ENCODE measurements around the gene HRAS. TPM values are rescaled to one million over a fixed set of nuclear protein-coding genes. Genes with fewer than 3 reads are reported as not detected.

The HRAS gene
- total and polyA plus RNA-seq, 2 donors (not counting 1 experiment from before 2014, with no cell fraction given) = 63.5 to 86.0 TPM

DNA sequence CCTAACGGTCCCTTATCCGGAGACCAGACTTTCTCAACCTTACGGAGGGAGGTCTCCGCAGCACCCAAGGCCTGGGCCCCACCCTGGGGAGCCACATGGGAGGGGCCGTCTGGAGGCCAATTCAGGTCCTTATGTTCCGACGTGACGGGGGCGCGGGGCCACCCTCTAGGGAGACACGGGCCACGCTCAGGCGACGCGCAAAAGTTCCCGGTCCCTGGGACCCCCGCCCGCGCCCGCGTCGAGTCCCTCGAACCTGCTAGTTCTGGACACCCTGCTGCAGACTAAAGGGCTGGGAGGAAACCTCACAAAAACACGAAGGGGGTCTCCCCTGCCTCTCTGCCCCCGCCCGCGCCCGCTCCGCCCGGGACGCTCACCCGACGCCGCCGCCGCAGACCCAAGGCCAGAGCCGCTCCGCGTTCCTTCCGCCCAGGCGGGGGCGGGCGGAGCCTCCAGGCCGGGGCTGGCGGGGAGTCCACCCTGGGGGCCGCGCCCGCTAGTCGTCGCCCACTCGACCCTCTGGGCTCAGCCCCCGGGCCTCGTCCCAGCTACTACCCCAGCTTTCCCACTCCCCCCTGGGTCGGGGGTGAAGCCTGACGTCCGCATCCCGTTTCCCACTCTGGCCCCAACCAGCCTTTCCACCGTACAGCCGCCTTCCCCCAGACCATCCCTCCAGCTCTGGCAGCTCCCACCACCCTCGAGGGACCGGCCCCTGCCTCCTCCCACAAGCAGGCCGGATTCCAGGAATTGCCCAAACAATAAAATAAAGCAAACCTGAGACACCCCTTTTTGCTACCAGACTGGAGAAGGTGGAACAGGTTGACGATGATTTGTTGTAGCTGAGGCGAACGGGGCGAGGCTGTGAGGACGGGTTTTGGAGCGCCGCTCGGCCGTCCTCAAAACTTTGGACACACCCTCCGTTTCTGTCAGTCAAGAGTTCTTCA lies 31.1 kb downstream of the HRAS start:
- peaks cover 46% of the 10 kb centered on the region for H3K79me2 ChIP-seq (ENCODE audit: control insufficient read depth, insufficient read depth, low read length)
- H4K20me1 ChIP-seq (ENCODE audit: control insufficient read depth, insufficient read depth, low read length, poor library complexity, severe bottlenecking) = peaks cover 54% of the 10 kb centered on the region
- peak overlapping the region; percentile 71 for H3K4me3 Mint-ChIP-seq
- H3K9me3 Mint-ChIP-seq (ENCODE audit: insufficient read depth) = no peaks in the 10 kb centered on the region
- H3K27me3 Mint-ChIP-seq = no peaks in the 10 kb centered on the region
- H2AFZ ChIP-seq (ENCODE audit: insufficient read depth, low read depth, low read length, poor library complexity, severe bottlenecking) = peak overlapping the region; percentile 29
- intact Hi-C loops (cut with micrococcal nuclease) = no loop called here
- peaks cover 0 to 24% of the 10 kb centered on the region in 2 experiments for H3K36me3 ChIP-seq (replicated peaks in 1 of 2; ENCODE audit: control extremely low read depth in 1 of 2, control insufficient read depth in 1 of 2, extremely low read depth in 1 of 2, insufficient read depth in 2 of 2, low read length in 1 of 2)
- DNase-seq (peak; percentile 42), ATAC-seq (ENCODE audit: low read depth) (no peak)
- H3K27ac ChIP-seq (ENCODE audit: low read length in 2 of 2) = peak overlapping the region in 1 of 2 donors; percentile 36
- no peak for TF ChIP-seq CTCF (IDR thresholded peaks at IDR 0.05)
- no peak for TF ChIP-seq EZH2 (IDR thresholded peaks at IDR 0.05; ENCODE audit: borderline replicate concordance, insufficient read depth, low read depth, low read length, poor library complexity, severe bottlenecking)
- H3K9me3 ChIP-seq (ENCODE audit: control extremely low read depth in 1 of 3, control insufficient read depth in 2 of 3, insufficient read depth in 1 of 3, low read length in 2 of 3) = peaks cover 0 to 2% (median 0%) of the 10 kb centered on the region in 3 donors
- H3K27ac Mint-ChIP-seq = peak overlapping the region; percentile 75
- H3K9ac ChIP-seq (ENCODE audit: low read length) = peak overlapping the region; percentile 51
- H3K4me1 ChIP-seq (ENCODE audit: control insufficient read depth in 2 of 2, insufficient read depth in 2 of 2, low read length in 2 of 2) = peaks cover 28 to 49% of the 10 kb centered on the region in 2 donors
- ChIA-PET POLR2A (no interaction called here), CTCF (no interaction called here)
- peak overlapping the region in 3 of 5 experiments; percentile 18 to 38 (median 33) for H3K4me3 ChIP-seq (ENCODE audit: control extremely low read depth in 1 of 5, extremely low read depth in 1 of 5, insufficient read depth in 1 of 5, low read depth in 2 of 5, low read length in 4 of 5)
- H3K4me1 Mint-ChIP-seq = peaks cover 42% of the 10 kb centered on the region
- WGBS (ENCODE audit: insufficient coverage) = 19% methylated on average over 70 of the region's 72 CpGs
- peak overlapping the region; percentile 100 for H3K4me2 ChIP-seq (replicated peaks; ENCODE audit: low read depth, low read length, poor library complexity, severe bottlenecking)
- peaks cover 0 to 10% (median 0%) of the 10 kb centered on the region in 4 experiments for H3K27me3 ChIP-seq (replicated peaks in 1 of 4; ENCODE audit: control extremely low read depth in 1 of 4, control insufficient read depth in 3 of 4, insufficient read depth in 4 of 4, low read length in 3 of 4)

All from B cell (primary cell).